ENCODE measurements around the gene ZFYVE9.

The ZFYVE9 gene

GRCh38 chr1:52294580-52294979 lies 152.7 kb downstream of the ZFYVE9 start:
- Mint-ChIP-seq H3K27me3 (ENCODE audit: low read depth) (no peaks in the 10 kb centered on the region), H3K27ac (no peak overlapping the region), H3K36me3 (ENCODE audit: low read depth) (peaks cover 15% of the 10 kb centered on the region), H3K4me3 (no peak overlapping the region), H3K4me1 (no peaks in the 10 kb centered on the region), H3K9me3 (no peaks in the 10 kb centered on the region)
- TF ChIP-seq CTCF (IDR thresholded peaks at IDR 0.05; ENCODE audit: unreplicated experiment in 3 of 3) = no peak

- peaks cover 15% of the 10 kb centered on the region for H3K36me3 Mint-ChIP-seq (ENCODE audit: low read depth)
- TF ChIP-seq CTCF (IDR thresholded peaks at IDR 0.05; ENCODE audit: unreplicated experiment in 3 of 3) = peak; percentile 35 to 60 (median 39)
- no peaks in the 10 kb centered on the region for H3K9me3 Mint-ChIP-seq
- H3K4me3 Mint-ChIP-seq = no peak overlapping the region
- no peaks in the 10 kb centered on the region for H3K4me1 Mint-ChIP-seq
- H3K27ac Mint-ChIP-seq = no peak overlapping the region
- no peaks in the 10 kb centered on the region for H3K27me3 Mint-ChIP-seq (ENCODE audit: low read depth)
Measured at GRCh38 chr1:52296345-52296744, 154.5 kb downstream of the ZFYVE9 start.

GRCh38 chr1:52305417-52306226 lies 163.7 kb downstream of the ZFYVE9 start:
- H3K9me3 Mint-ChIP-seq = no peaks in the 10 kb centered on the region
- H3K36me3 Mint-ChIP-seq (ENCODE audit: low read depth) = peaks cover 33% of the 10 kb centered on the region
- no peak overlapping the region for H3K27ac Mint-ChIP-seq
- TF ChIP-seq CTCF (IDR thresholded peaks at IDR 0.05; ENCODE audit: unreplicated experiment in 3 of 3) = no peak
- H3K27me3 Mint-ChIP-seq (ENCODE audit: low read depth) = no peaks in the 10 kb centered on the region
- no peak overlapping the region for H3K4me3 Mint-ChIP-seq
- H3K4me1 Mint-ChIP-seq = no peaks in the 10 kb centered on the region

- no peak overlapping the region for H3K4me3 Mint-ChIP-seq
- H3K27ac Mint-ChIP-seq = no peak overlapping the region
- H3K36me3 Mint-ChIP-seq (ENCODE audit: low read depth) = peaks cover 37% of the 10 kb centered on the region
Measured at GRCh38 chr1:52306227-52307006, 164.5 kb downstream of the ZFYVE9 start.

GRCh38 chr1:52321061-52321460 lies 179.2 kb downstream of the ZFYVE9 start:
- no peak overlapping the region for H3K4me3 Mint-ChIP-seq

More at GRCh38 chr1:52306227-52307006, 164.5 kb downstream of the ZFYVE9 start:
- H3K4me1 Mint-ChIP-seq = no peaks in the 10 kb centered on the region
- H3K27me3 Mint-ChIP-seq (ENCODE audit: low read depth) = no peaks in the 10 kb centered on the region
- H3K9me3 Mint-ChIP-seq = no peaks in the 10 kb centered on the region
- TF ChIP-seq CTCF (IDR thresholded peaks at IDR 0.05; ENCODE audit: unreplicated experiment in 3 of 3) = no peak

More at GRCh38 chr1:52321061-52321460, 179.2 kb downstream of the ZFYVE9 start:
- peaks cover 27% of the 10 kb centered on the region for H3K36me3 Mint-ChIP-seq (ENCODE audit: low read depth)
- no peak for TF ChIP-seq CTCF (IDR thresholded peaks at IDR 0.05; ENCODE audit: unreplicated experiment in 3 of 3)
- H3K9me3 Mint-ChIP-seq = no peaks in the 10 kb centered on the region
- no peak overlapping the region for H3K27ac Mint-ChIP-seq
- H3K4me1 Mint-ChIP-seq = no peaks in the 10 kb centered on the region
- H3K27me3 Mint-ChIP-seq (ENCODE audit: low read depth) = no peaks in the 10 kb centered on the region
